IMR-90 (cell line): ENCODE measurements around the gene RABGEF1. TPM values are rescaled to one million over a fixed set of nuclear protein-coding genes. Genes with fewer than 3 reads are reported as not detected.

ENCODE experiments used
- ATAC-seq: fragments of 200-7000 bp; cut with Tn5 transposase; 2 replicates; pipeline ENCODE4 v1.9.1; 2020; ENCODE audit warnings: low read depth, mild to moderate bottlenecking, moderate library complexity
- BruUV-seq: library from RNA; stranded (reverse); fragments of 400-500 nt; replicated peaks from 2 replicates; lab custom pipeline; 2021; lab: Mats Ljungman, UMichigan
- CTCF ChIA-PET: fragments of 300-600 bp; formaldehyde crosslinking; extraction: SDS; loops from one replicate; lab custom pipeline; 2021; ENCODE audit warnings: antibody characterized with exemption; lab: Yijun Ruan, JAX
- POLR2A ChIA-PET: fragments of 300-600 bp; sonication (Branson Sonifier 250); formaldehyde crosslinking; loops from one replicate; lab custom pipeline; 2022; ENCODE audit warnings: antibody characterized with exemption; ENCODE audit not compliant: unreplicated experiment; lab: Charles Lee
- DNase-seq: peaks from one replicate; pipeline ENCODE4 v3.0.0; 2013
- H2AFZ ChIP-seq: replicated peaks from 2 replicates; pipeline ENCODE3; 2013; ENCODE audit warnings: low read length, mild to moderate bottlenecking; ENCODE audit not compliant: poor library complexity
- H2AK5ac ChIP-seq: 2 replicates; pipeline ENCODE4 v1.6.1; 2013; ENCODE audit warnings: low read depth, low read length, inconsistent platforms
- H2AK9ac ChIP-seq: replicated peaks from 2 replicates; pipeline ENCODE3; 2013; ENCODE audit warnings: mild to moderate bottlenecking, low read depth, low read length, moderate library complexity; ENCODE audit not compliant: poor library complexity
- H2BK120ac ChIP-seq: 2 replicates; pipeline ENCODE4 v1.6.1; 2013; ENCODE audit warnings: low read depth, low read length, inconsistent platforms
- H2BK15ac ChIP-seq: 3 replicates; pipeline ENCODE4 v1.6.1; 2013; ENCODE audit warnings: low read depth, low read length, inconsistent platforms
- H2BK20ac ChIP-seq: 2 replicates; pipeline ENCODE4 v1.6.1; 2013; ENCODE audit warnings: low read depth, mild to moderate bottlenecking, inconsistent platforms, low read length, moderate library complexity
- H2BK5ac ChIP-seq: 2 replicates; pipeline ENCODE4 v1.6.1; 2013; ENCODE audit warnings: mild to moderate bottlenecking, low read depth, low read length, inconsistent platforms; ENCODE audit not compliant: poor library complexity, severe bottlenecking
- H3K14ac ChIP-seq: replicated peaks from 2 replicates; pipeline ENCODE4 v1.6.1; 2013; ENCODE audit warnings: low read depth, low read length, inconsistent platforms
- H3K18ac ChIP-seq: 2 replicates; pipeline ENCODE4 v1.6.1; 2013; ENCODE audit warnings: low read depth, low read length, control low read depth
- H3K23ac ChIP-seq: 2 replicates; pipeline ENCODE4 v1.6.1; 2013; ENCODE audit warnings: low read depth, low read length, inconsistent platforms
- H3K27ac ChIP-seq: 2 replicates; pipeline ENCODE4 v1.5.1; 2013; ENCODE audit warnings: mild to moderate bottlenecking, control low read depth, low read length; ENCODE audit not compliant: insufficient read depth
- H3K27me3 ChIP-seq: 2 replicates; pipeline ENCODE4 v1.6.1; 2013; ENCODE audit warnings: low read length; ENCODE audit not compliant: control insufficient read depth, insufficient read depth
- H3K36me3 ChIP-seq: 2 replicates; pipeline ENCODE4 v1.6.1; 2013; ENCODE audit warnings: low read length, mixed read lengths; ENCODE audit not compliant: control insufficient read depth, insufficient read depth
- H3K4ac ChIP-seq: 2 replicates; pipeline ENCODE4 v1.6.1; 2013; ENCODE audit warnings: low read depth, low read length, inconsistent platforms
- H3K4me1 ChIP-seq: 2 replicates; pipeline ENCODE4 v1.6.1; 2013; ENCODE audit warnings: low read length, mixed read lengths; ENCODE audit not compliant: control insufficient read depth, insufficient read depth
- H3K4me2 ChIP-seq: 2 replicates; pipeline ENCODE4 v1.6.1; 2013; ENCODE audit warnings: low read depth, mild to moderate bottlenecking, control low read depth, low read length, moderate library complexity
- H3K4me3 ChIP-seq: 2 replicates; pipeline ENCODE4 v1.5.1; 2013; ENCODE audit warnings: low read depth, mild to moderate bottlenecking, control low read depth, low read length, moderate library complexity; ENCODE audit not compliant: insufficient read depth
- H3K56ac ChIP-seq: 2 replicates; pipeline ENCODE4 v1.6.1; 2013; ENCODE audit warnings: low read length, inconsistent platforms; ENCODE audit not compliant: insufficient read depth; ENCODE audit errors: extremely low read depth
- H3K79me1 ChIP-seq, 2 experiments: 2 replicates each; pipeline ENCODE4 v1.6.1; 2013; ENCODE audit warnings: low read length in 2 of 2, inconsistent platforms in 1 of 2, low read depth in 1 of 2
- H3K9ac ChIP-seq: 2 replicates; pipeline ENCODE4 v1.6.1; 2013; ENCODE audit warnings: low read depth, low read length, control low read depth
- H3K9me1 ChIP-seq: 2 replicates; pipeline ENCODE4 v1.6.1; 2013; ENCODE audit warnings: low read length, inconsistent platforms; ENCODE audit not compliant: insufficient read depth
- H3K9me3 ChIP-seq: 2 replicates; pipeline ENCODE4 v1.6.1; 2013; ENCODE audit warnings: low read length; ENCODE audit not compliant: control insufficient read depth, insufficient read depth
- H4K20me1 ChIP-seq: 2 replicates; pipeline ENCODE4 v1.6.1; 2013; ENCODE audit warnings: low read length, inconsistent platforms; ENCODE audit not compliant: insufficient read depth
- H4K5ac ChIP-seq: 2 replicates; pipeline ENCODE4 v1.6.1; 2013; ENCODE audit warnings: mild to moderate bottlenecking, low read depth, low read length, control low read depth
- H4K8ac ChIP-seq, 2 experiments: 2 replicates each; pipeline ENCODE4 v1.6.1; 2013; ENCODE audit warnings: low read depth in 2 of 2, low read length in 2 of 2, control low read depth in 1 of 2, inconsistent platforms in 1 of 2
- H4K91ac ChIP-seq: 2 replicates; pipeline ENCODE4 v1.6.1; 2013; ENCODE audit warnings: low read depth, low read length, inconsistent platforms; ENCODE audit not compliant: insufficient read depth
- MAFK ChIP-seq: IDR thresholded peaks from 2 replicates; pipeline ENCODE4 v1.6.1; 2012; ENCODE audit warnings: low read depth, low read length, improper control_type of control experiment
- dilution Hi-C: fragments of 300-500 bp; cut with HindIII; formaldehyde crosslinking; loops from one replicate; pipeline ENCODE4 v1.14.3; 2018; ENCODE audit warnings: low sequenced_read_pairs; ENCODE audit not compliant: unreplicated experiment
- in situ Hi-C: fragments of 300-500 bp; cut with MboI; formaldehyde crosslinking; loops from 3 replicates; pipeline ENCODE4 v1.14.3; 2019; ENCODE audit warnings: low sequenced_read_pairs, inconsistent platforms, mixed read lengths
- intact Hi-C: fragments of 100-400 bp; cut with micrococcal nuclease; formaldehyde crosslinking; loops from 2 replicates; pipeline ENCODE4 v1.10.0; 2022
- polyA plus RNA-seq, 3 experiments: library from polyadenylated mRNA; depleted of rRNA; stranded (reverse); fragments of >200 nt; gene quantifications; 2 replicates each; pipeline ENCODE4 v1.2.3, GENCODE V29; 2012; ENCODE audit warnings: low replicate concordance in 1 of 3
- total RNA-seq: library from RNA; depleted of rRNA; stranded (reverse); fragments of >200 nt; gene quantifications from 2 replicates; pipeline ENCODE4 v1.2.3, GENCODE V29; 2012
- TF ChIP-seq, protein P1 (sequence below): fragments of 150-350 bp; IDR thresholded peaks from 2 replicates; pipeline ENCODE4 v1.6.1; 2017; ENCODE audit warnings: mild to moderate bottlenecking, antibody characterized with exemption, low read length, low read depth

RABGEF1 gene
- total and polyA plus RNA-seq, 2 of the 4 experiments (the other 2 are of a cell fraction) = 34.9 to 56.6 TPM

DNA sequence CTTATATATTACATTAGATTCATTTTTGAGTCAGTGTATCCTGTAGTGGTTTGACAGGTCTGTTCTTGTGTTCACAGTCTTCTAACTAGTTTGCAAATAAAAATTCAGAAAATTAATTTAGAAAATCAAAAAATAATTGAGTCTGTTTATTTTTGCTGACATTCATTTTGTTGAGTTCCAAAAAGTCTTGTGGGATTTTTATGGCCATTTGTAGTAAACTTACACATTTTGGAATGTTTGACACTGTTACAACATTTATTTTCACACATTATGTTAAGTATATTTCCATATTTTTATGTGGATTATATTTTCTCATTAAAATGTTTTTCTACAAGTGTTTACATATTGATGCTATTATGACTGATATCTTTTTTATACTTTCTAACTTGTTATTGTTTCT lies 16.4 kb downstream of the RABGEF1 start:
- Histone ChIP-seq H3K4me1 (peaks cover 2% of the 10 kb centered on the region), H3K9ac (no peak overlapping the region), H4K8ac (no peak overlapping the region), H3K79me1 (peaks cover 19 to 70% of the 10 kb centered on the region in 2 experiments), H3K4me3 (no peak overlapping the region), H3K9me1 (peaks cover 21% of the 10 kb centered on the region), H2AK5ac (no peak overlapping the region), H3K9me3 (no peaks in the 10 kb centered on the region), H2AK9ac (no peak overlapping the region), H2BK120ac (no peak overlapping the region), H3K4ac (no peak overlapping the region), H4K5ac (no peak overlapping the region), H4K91ac (no peak overlapping the region), H3K36me3 (peaks cover 6% of the 10 kb centered on the region), H3K18ac (no peak overlapping the region), H2AFZ (no peak overlapping the region), H3K56ac (no peak overlapping the region), H2BK5ac (no peak overlapping the region), H2BK20ac (no peak overlapping the region), H3K27ac (no peak overlapping the region), H3K27me3 (no peaks in the 10 kb centered on the region), H2BK15ac (no peak overlapping the region), H3K14ac (no peak overlapping the region), H3K4me2 (no peak overlapping the region), H4K20me1 (peaks cover 61% of the 10 kb centered on the region), H3K23ac (no peak overlapping the region)
- ChIA-PET CTCF (no interaction called here), POLR2A (no interaction called here)
- dilution Hi-C loops = no loop called here
- DNase-seq (no peak), ATAC-seq (no peak)
- in situ Hi-C loops = no loop called here
- intact Hi-C loops = no loop called here
- 0 out of 2 replicates have a peak, but pooled peaks have one; percentile 10 for TF ChIP-seq MAFK
- TF ChIP-seq, protein P1, sequence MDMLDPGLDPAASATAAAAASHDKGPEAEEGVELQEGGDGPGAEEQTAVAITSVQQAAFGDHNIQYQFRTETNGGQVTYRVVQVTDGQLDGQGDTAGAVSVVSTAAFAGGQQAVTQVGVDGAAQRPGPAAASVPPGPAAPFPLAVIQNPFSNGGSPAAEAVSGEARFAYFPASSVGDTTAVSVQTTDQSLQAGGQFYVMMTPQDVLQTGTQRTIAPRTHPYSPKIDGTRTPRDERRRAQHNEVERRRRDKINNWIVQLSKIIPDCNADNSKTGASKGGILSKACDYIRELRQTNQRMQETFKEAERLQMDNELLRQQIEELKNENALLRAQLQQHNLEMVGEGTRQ = no peak
- BruUV-seq = no TSS peak
